HT-29 (cell line): ENCODE results near the gene MPO. TPM values are rescaled to one million over a fixed set of nuclear protein-coding genes. Genes with fewer than 3 reads are reported as not detected.

Experiments
- DNase-seq: peaks from one replicate; pipeline ENCODE4 v3.0.0-alpha.2; 2015; ENCODE audit warnings: low spot score
- total RNA-seq: library from RNA; depleted of rRNA; stranded (reverse); fragments of >200 nt; shearing (Covaris generic); gene quantifications from 2 replicates; pipeline ENCODE4 v1.2.3, GENCODE V29; 2014

MPO gene
- total RNA-seq, 1 experiment from 2014 or later, result not detected

- DNase-seq, result no peak
Measured at GRCh38 chr17:58319173-58320162, 38.7 kb upstream of the MPO start.

GRCh38 chr17:58318627-58319172 is 38.0 kb upstream of the MPO start:
- no peak for DNase-seq

GRCh38 chr17:58318065-58318481 is 37.3 kb upstream of the MPO start:
- DNase-seq, result no peak

GRCh38 chr17:58317421-58318064 is 36.8 kb upstream of the MPO start:
- DNase-seq, result peak; percentile 91

GRCh38 chr17:58316260-58316960 is 35.7 kb upstream of the MPO start:
- no peak for DNase-seq

- no peak for DNase-seq
Measured at GRCh38 chr17:58315750-58316149, 35.0 kb upstream of the MPO start.

- no peak for DNase-seq
Measured at GRCh38 chr17:58315281-58315711, 34.6 kb upstream of the MPO start.

- DNase-seq, result no peak
Measured at GRCh38 chr17:58314706-58315015, 33.9 kb upstream of the MPO start.

- no peak for DNase-seq
Measured at GRCh38 chr17:58313815-58314705, 33.3 kb upstream of the MPO start.

GRCh38 chr17:58312829-58313228 is 32.1 kb upstream of the MPO start:
- no peak for DNase-seq

GRCh38 chr17:58312021-58312630 is 31.4 kb upstream of the MPO start:
- no peak for DNase-seq

GRCh38 chr17:58311429-58311894 is 30.7 kb upstream of the MPO start:
- DNase-seq, result no peak

GRCh38 chr17:58310511-58311428 is 30.0 kb upstream of the MPO start:
- no peak for DNase-seq

- no peak for DNase-seq
Measured at GRCh38 chr17:58309918-58310259, 29.2 kb upstream of the MPO start.

GRCh38 chr17:58308985-58309917 is 28.5 kb upstream of the MPO start:
- DNase-seq, result no peak

- DNase-seq, result no peak
Measured at GRCh38 chr17:58308173-58308984, 27.6 kb upstream of the MPO start.

GRCh38 chr17:58307468-58308172 is 26.9 kb upstream of the MPO start:
- DNase-seq, result no peak
